GM23338 (cell line): ENCODE data around the gene TMEM50A.
"Not testable (repeated sequence)": the region's sequence is repeated elsewhere in the genome, so short reads cannot be mapped to it uniquely, and the experiment has no call there.

Experiments
- CREB1 ChIP-seq: fragments of 250-450 bp; sonication (Bioruptor Pico); IDR thresholded peaks from 2 replicates; pipeline ENCODE4 v1.5.0; 2020; ENCODE audit warnings: low read depth, mild to moderate bottlenecking, moderate library complexity
- EZH2 ChIP-seq: fragments of 200-600 bp; sonication (generic); IDR thresholded peaks from one replicate; pipeline ENCODE4 v1.8.0; 2017; ENCODE audit warnings: antibody characterized with exemption, mild to moderate bottlenecking, low read depth; ENCODE audit not compliant: unreplicated experiment
- EZH2phosphoT487 ChIP-seq: fragments of 200-600 bp; sonication (generic); IDR thresholded peaks from one replicate; pipeline ENCODE4 v1.8.1; 2018; ENCODE audit warnings: antibody characterized with exemption; ENCODE audit not compliant: unreplicated experiment
- JUNB ChIP-seq: IDR thresholded peaks from one replicate; pipeline ENCODE4 v1.6.1; 2016; ENCODE audit warnings: antibody characterized with exemption; ENCODE audit not compliant: unreplicated experiment
- POLR2AphosphoS5 ChIP-seq: IDR thresholded peaks from 2 replicates; pipeline ENCODE4 v1.6.1; 2016; ENCODE audit warnings: antibody characterized with exemption, low read depth
- STAT1 ChIP-seq: IDR thresholded peaks from one replicate; pipeline ENCODE4 v1.6.1; 2016; ENCODE audit warnings: antibody characterized with exemption; ENCODE audit not compliant: unreplicated experiment
- ZNF114 ChIP-seq: fragments of 250-450 bp; sonication (Bioruptor Pico); IDR thresholded peaks from 2 replicates; pipeline ENCODE4 v1.5.0; 2020; ENCODE audit warnings: mild to moderate bottlenecking, moderate library complexity
- ZNF331 ChIP-seq: fragments of 250-450 bp; sonication (Bioruptor Pico); IDR thresholded peaks from 2 replicates; pipeline ENCODE4 v1.5.0; 2020; ENCODE audit warnings: low read depth, mild to moderate bottlenecking, moderate library complexity
- TF ChIP-seq, protein P1 (sequence below), 2 experiments: fragments of 200-600 bp in 1 of 2; sonication (generic) in 1 of 2; conservative IDR thresholded peaks; 2 replicates each; pipeline versions ENCODE4 v1.5.1 to v1.6.1; 2016 to 2017; ENCODE audit warnings: antibody characterized with exemption in 2 of 2, low read depth in 2 of 2, mild to moderate bottlenecking in 2 of 2, moderate library complexity in 1 of 2
- TF ChIP-seq, protein P2 (sequence below): IDR thresholded peaks from one replicate; pipeline ENCODE4 v1.6.1; 2018; ENCODE audit warnings: antibody characterized with exemption; ENCODE audit not compliant: unreplicated experiment

DNA sequence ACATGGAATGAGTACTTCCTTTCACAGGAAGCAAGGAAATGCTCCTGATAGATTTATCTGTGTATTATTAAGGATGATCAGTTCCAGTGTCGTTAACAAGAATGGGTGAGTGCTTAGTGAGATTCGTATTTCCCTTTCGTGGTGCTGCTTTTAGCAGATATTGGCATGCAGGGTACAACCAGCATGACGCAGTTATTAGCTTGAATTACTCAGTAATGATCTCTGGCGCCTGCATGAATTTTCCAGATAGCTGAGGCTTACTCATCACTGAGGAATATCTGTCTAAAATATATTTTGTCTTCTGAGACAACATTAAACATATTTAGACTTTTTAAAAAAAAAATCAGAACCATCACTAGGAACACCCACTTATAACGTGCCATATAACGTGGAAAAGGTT, 33.6 kb downstream of the TMEM50A start:
- not testable (repeated sequence) for TF ChIP-seq POLR2AphosphoS5; EZH2; EZH2phosphoT487; CREB1 (CRISPR knock-in tag); ZNF114 (CRISPR knock-in tag); STAT1; JUNB; ZNF331 (CRISPR knock-in tag)
- TF ChIP-seq, protein P1, sequence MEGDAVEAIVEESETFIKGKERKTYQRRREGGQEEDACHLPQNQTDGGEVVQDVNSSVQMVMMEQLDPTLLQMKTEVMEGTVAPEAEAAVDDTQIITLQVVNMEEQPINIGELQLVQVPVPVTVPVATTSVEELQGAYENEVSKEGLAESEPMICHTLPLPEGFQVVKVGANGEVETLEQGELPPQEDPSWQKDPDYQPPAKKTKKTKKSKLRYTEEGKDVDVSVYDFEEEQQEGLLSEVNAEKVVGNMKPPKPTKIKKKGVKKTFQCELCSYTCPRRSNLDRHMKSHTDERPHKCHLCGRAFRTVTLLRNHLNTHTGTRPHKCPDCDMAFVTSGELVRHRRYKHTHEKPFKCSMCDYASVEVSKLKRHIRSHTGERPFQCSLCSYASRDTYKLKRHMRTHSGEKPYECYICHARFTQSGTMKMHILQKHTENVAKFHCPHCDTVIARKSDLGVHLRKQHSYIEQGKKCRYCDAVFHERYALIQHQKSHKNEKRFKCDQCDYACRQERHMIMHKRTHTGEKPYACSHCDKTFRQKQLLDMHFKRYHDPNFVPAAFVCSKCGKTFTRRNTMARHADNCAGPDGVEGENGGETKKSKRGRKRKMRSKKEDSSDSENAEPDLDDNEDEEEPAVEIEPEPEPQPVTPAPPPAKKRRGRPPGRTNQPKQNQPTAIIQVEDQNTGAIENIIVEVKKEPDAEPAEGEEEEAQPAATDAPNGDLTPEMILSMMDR (conservative IDR thresholded peaks at IDR 0.05; ENCODE audit: low read depth in 2 of 2): not testable (repeated sequence)
- TF ChIP-seq, protein P2, sequence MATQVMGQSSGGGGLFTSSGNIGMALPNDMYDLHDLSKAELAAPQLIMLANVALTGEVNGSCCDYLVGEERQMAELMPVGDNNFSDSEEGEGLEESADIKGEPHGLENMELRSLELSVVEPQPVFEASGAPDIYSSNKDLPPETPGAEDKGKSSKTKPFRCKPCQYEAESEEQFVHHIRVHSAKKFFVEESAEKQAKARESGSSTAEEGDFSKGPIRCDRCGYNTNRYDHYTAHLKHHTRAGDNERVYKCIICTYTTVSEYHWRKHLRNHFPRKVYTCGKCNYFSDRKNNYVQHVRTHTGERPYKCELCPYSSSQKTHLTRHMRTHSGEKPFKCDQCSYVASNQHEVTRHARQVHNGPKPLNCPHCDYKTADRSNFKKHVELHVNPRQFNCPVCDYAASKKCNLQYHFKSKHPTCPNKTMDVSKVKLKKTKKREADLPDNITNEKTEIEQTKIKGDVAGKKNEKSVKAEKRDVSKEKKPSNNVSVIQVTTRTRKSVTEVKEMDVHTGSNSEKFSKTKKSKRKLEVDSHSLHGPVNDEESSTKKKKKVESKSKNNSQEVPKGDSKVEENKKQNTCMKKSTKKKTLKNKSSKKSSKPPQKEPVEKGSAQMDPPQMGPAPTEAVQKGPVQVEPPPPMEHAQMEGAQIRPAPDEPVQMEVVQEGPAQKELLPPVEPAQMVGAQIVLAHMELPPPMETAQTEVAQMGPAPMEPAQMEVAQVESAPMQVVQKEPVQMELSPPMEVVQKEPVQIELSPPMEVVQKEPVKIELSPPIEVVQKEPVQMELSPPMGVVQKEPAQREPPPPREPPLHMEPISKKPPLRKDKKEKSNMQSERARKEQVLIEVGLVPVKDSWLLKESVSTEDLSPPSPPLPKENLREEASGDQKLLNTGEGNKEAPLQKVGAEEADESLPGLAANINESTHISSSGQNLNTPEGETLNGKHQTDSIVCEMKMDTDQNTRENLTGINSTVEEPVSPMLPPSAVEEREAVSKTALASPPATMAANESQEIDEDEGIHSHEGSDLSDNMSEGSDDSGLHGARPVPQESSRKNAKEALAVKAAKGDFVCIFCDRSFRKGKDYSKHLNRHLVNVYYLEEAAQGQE: not testable (repeated sequence)
